Testis (tissue), 2 donors: ENCODE results near the gene SAMD11.

Experiments
- CTCF ChIP-seq, 3 experiments: fragments of 450-650 bp in 2 of 3; fragments of 200-600 bp in 1 of 3; sonication (generic) in 1 of 3; IDR thresholded peaks; one replicate each; pipeline ENCODE4 v1.5.1; 2016 to 2019; ENCODE audit warnings: antibody characterized with exemption in 3 of 3, mild to moderate bottlenecking in 2 of 3, moderate library complexity in 1 of 3
- POLR2A ChIP-seq: fragments of 450-650 bp; IDR thresholded peaks from one replicate; pipeline ENCODE4 v1.6.1; 2017; ENCODE audit warnings: antibody characterized with exemption, mild to moderate bottlenecking, moderate library complexity

- TF ChIP-seq POLR2A (no peak), CTCF (IDR thresholded peaks at IDR 0.05) (no peak)
Observed at GRCh38 chr1:897226-897625, 26.5 kb upstream of the SAMD11 start.
